Islet precursor cell (in vitro differentiated cells): ENCODE measurements around the gene LELP1.
"Not testable (repeated sequence)": the region's sequence is repeated elsewhere in the genome, so short reads cannot be mapped to it uniquely, and the experiment has no call there.

ENCODE experiments used
- DNase-seq: peaks from one replicate; pipeline ENCODE4 v3.0.0-alpha.2; 2018

The LELP1 gene

GRCh38 chr1:153203130-153203529 is at the start of gene LELP1:
Gene LELP1, plus strand, starts transcription at chr1:153203430. Its CDS starts 1,278 bp downstream, at chr1:153204708.
- DNase-seq, result no peak

DNA sequence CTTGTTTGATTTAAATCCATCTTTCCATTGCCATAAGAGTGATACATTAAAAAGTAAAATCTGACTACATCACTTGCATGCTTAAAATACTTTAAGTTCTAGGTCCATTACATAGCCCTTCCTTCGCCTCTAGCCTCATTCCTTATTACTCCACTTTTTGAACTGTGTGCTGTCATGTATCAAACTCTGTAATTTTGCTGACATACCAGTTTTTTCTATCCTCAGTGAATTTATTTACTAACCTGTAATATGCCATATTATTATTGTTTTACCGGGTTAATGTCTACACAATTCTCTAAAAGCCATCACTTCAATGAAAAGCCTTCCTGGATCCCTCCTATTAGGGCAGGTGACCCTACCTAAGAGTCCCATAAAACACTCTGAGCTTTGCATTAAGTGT is 47.7 kb upstream of the LELP1 start:
- no peak for DNase-seq

- no peak for DNase-seq
Measured at GRCh38 chr1:153168686-153169085, 34.5 kb upstream of the LELP1 start.

- no peak for DNase-seq
Measured at GRCh38 chr1:153174624-153175023, 28.6 kb upstream of the LELP1 start.

DNA sequence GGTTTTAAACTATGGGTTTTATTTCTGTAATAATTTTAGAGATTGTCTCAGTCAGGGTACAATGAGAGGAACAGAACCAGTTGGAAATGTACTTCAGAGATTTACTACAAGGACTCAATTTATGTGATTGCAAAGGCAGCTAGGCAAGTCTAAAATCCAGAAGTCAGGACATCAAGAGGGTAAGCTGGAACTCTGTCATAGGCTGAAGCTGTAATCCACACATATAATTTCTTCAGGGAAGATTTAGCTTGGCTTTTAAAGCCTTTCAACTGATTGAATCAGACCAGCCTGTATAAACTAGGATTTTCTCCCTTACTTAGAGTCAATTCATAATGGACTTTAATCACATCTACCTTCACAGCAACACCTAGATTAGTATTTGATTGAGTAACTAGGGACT is 24.3 kb upstream of the LELP1 start:
- DNase-seq, result no peak

- DNase-seq, result no peak
Measured at GRCh38 chr1:153180556-153180955, 22.7 kb upstream of the LELP1 start.

- DNase-seq, result not testable (repeated sequence)
Measured at GRCh38 chr1:153188301-153188700, 14.9 kb upstream of the LELP1 start.

DNA sequence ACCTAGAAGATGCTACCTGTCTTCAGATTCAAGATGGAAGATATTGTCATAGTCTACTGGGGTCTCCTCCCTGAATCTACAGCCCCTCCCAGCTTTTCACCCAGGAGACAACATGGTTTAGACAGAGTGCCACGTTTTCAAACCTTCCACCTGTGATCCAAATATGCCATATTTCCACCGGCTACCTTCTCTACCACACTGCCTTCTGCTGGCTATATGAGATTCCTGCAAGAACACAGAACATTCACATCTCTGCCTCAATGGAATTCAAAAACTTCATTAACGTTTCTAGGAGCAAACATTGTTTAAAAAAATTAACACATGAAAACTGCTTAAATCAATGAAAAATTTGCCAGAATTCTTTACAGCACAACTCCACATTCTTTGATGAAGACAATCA is 12.9 kb upstream of the LELP1 start:
- no peak for DNase-seq

- DNase-seq, result peak; percentile 57
Measured at GRCh38 chr1:153192697-153193096, 10.5 kb upstream of the LELP1 start.

- no peak for DNase-seq
Measured at GRCh38 chr1:153194331-153195050, 8.7 kb upstream of the LELP1 start.

DNA sequence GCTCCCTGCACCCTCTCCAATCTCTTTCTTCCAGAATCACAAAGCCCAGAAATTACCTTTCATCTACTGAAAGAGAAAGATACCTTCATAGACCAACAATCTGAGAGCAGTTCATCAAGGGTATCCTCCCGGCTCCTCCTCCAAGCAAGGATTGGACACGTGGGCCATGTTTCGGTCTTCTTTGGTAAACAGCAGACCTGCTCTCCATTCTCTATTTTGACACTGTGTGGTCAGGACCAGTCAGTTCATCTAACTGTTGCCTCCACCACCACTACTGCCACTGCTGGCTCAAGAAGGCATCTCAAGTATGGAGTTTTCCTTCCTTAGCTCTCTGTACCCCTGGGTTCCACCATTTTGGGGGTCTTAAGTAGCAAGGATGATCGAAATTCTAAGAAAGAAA is 8.0 kb upstream of the LELP1 start:
- DNase-seq, result no peak

- DNase-seq, result no peak
Measured at GRCh38 chr1:153202006-153202405, 1.2 kb upstream of the LELP1 start.

- DNase-seq, result no peak
Measured at GRCh38 chr1:153206631-153207030, 3.4 kb downstream of the LELP1 start.

GRCh38 chr1:153210206-153210605 is 7.0 kb downstream of the LELP1 start:
- no peak for DNase-seq

- peak; percentile 29 for DNase-seq
Measured at GRCh38 chr1:153212201-153212600, 9.0 kb downstream of the LELP1 start.

- DNase-seq, result no peak
Measured at GRCh38 chr1:153213519-153213918, 10.3 kb downstream of the LELP1 start.

DNA sequence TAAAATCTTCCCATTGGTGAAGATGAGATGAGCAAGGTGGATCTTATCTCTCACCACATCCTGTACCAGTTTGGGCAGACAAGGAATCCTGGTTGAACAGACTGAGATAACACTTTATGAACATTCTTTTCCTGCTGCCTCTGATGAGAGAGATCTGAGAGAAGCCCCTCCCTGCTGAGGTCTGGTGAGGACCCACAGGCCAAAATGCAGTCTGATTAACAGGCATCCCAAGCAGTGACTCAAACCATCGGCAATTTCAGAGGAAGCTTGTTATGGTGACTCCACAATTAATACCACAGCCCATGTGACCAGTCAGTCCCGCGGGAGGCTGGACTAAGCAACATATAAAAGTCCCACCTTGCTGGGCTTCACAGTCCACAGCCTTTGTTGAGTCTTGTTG is 14.0 kb downstream of the LELP1 start, which contains the start of gene PRR9:
Gene PRR9 (plus strand): TSS at position 373 of the 400 bp plus-strand sequence. CDS start 561 bp downstream, outside the sequence.
- DNase-seq, result peak; percentile 67

- no peak for DNase-seq
Measured at GRCh38 chr1:153217744-153218416, 14.7 kb downstream of the LELP1 start.

- DNase-seq, result no peak
Measured at GRCh38 chr1:153220606-153221303, 17.5 kb downstream of the LELP1 start.

GRCh38 chr1:153223040-153223891 is 20.0 kb downstream of the LELP1 start:
- peak; percentile 65 for DNase-seq

DNA sequence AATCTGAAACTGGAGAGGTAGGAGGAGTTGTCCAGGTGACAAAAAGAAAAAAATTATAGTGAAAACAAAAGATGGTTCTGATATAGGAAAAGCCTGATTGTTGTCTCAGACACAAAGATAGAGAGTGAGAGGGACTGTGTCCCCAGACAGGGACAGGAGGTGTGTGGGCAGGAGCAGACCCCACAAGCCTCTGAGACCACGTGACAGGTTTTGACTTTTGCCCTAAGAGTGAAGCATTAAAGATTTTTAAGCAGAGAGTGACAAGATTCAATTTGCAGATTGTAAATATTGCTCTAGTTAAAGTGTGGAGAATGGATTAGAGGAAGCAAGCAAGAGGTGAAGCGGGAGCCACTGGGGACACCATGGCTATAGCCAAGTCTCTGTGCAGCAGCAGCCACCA is 24.6 kb downstream of the LELP1 start:
- no peak for DNase-seq

DNA sequence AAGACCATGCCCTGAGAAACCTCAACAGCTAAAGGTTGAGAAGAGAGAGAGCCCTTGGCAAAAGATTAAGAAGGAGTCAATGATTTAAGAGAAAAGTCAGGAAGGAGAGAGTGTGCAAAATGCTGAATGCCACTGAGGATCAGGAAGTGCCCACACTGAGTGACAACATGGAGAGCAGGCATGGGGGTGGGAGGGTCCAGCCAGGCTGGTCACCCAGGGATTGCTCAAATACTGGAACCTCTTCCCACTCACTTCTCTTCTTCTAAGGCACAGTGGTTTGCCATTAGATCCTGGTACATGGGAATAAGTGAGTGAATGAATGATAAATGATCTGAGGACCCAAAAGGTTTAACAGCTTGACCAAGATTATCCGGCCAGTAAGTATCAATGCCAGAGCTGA is 25.3 kb downstream of the LELP1 start:
- DNase-seq, result no peak
